CD4-positive, alpha-beta T cell treated with Interleukin-2 at 100 ng/mL for 4 hours (primary cell): ENCODE measurements around the gene NCEH1.
"Not testable (repeated sequence)": the region's sequence is repeated elsewhere in the genome, so short reads cannot be mapped to it uniquely, and the experiment has no call there.

ENCODE experiments used
- DNase-seq: peaks from one replicate; pipeline ENCODE4 v3.0.0-alpha.2; 2020; ENCODE audit warnings: low spot score

The NCEH1 gene

GRCh38 chr3:172613845-172614244 is 97.0 kb downstream of the NCEH1 start:
- DNase-seq = no peak

DNA sequence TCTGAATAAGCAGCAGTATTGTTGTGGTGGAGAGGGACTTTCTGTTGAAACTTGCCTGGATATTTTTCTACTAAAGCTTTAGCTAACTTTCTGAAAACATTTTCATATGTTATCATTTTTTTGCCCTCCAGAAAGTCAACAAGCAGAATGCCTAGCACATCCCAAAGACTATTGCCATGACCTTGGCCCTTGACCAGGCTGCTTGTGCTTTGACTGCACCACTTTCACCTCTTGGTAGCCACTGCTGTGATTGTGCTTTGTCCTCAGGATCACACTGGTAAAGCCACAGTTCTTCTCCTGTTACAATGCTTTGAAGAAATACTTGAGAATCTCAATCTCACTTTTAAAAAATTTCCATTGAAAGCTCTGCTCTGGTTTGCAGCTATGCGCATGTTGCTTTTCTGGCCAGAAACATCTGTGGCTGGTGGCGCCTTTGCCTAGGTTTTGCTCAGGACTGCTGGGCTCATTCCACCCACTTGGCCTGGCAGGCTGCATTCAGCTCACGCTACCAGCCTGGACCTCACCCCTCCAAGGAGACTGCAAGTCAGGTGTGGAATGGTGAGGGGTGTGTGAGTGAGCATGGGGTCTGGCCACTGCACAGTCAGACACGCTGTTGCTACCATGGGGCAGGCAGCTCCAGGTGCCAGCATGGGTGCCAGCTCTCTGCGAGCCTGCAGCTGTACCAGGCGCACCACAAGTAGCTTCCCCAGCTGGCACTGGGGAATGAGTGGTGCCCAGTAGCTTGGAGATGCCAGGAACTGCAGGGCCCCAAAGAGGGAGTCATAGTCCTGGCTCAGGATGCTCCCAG is 97.8 kb downstream of the NCEH1 start:
- no peak for DNase-seq

DNA sequence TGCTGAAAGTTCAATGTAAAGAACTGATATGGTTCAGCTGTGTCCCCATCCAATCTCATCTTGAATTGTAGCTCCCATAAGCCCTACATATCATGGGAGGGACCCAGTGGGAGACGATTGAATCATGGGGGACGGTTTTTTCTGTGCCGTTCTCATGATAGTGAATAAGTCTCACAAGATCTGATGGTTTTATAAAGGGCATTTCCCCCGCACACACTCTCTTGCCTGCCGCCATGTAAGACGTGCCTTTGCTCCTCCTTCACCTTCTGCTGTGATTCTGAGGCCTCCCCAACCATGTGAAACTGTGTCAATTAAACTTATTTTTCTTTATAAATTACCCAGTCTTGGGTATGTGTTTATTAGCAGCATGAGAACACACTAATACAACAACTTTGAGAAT is 101.1 kb downstream of the NCEH1 start:
- no peak for DNase-seq

- no peak for DNase-seq
Measured at GRCh38 chr3:172608575-172608974, 102.3 kb downstream of the NCEH1 start.

- DNase-seq = peak; percentile 19
Measured at GRCh38 chr3:172607305-172608121, 103.4 kb downstream of the NCEH1 start.

GRCh38 chr3:172606021-172606420 is 104.8 kb downstream of the NCEH1 start:
- DNase-seq = no peak

- no peak for DNase-seq
Measured at GRCh38 chr3:172604895-172605646, 105.8 kb downstream of the NCEH1 start.

GRCh38 chr3:172601066-172601832 is 109.6 kb downstream of the NCEH1 start:
- DNase-seq = no peak

DNA sequence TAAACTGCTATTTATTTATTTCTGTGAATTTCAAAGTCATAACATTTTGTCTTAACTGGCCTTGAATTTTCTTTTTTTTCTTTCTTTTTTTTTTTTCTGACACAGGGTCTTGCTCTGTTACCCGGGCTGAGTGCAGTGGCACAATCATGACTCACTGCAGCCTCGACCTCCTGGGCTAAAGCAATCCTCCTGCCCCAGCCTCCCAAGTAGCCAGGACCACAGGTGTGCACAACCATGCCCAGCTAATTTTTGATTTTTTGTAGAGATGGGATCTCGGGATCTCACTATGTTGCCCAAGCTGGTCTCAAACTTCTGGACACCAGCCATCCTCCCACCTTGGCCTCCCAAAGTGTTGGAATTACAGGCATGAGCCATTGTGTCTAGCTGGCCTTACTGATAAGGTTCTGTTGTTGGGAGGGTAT is 110.2 kb downstream of the NCEH1 start:
- DNase-seq = no peak

GRCh38 chr3:172598904-172599303 is 112.0 kb downstream of the NCEH1 start:
- DNase-seq = no peak

GRCh38 chr3:172596394-172596706 is 114.5 kb downstream of the NCEH1 start:
- no peak for DNase-seq

DNA sequence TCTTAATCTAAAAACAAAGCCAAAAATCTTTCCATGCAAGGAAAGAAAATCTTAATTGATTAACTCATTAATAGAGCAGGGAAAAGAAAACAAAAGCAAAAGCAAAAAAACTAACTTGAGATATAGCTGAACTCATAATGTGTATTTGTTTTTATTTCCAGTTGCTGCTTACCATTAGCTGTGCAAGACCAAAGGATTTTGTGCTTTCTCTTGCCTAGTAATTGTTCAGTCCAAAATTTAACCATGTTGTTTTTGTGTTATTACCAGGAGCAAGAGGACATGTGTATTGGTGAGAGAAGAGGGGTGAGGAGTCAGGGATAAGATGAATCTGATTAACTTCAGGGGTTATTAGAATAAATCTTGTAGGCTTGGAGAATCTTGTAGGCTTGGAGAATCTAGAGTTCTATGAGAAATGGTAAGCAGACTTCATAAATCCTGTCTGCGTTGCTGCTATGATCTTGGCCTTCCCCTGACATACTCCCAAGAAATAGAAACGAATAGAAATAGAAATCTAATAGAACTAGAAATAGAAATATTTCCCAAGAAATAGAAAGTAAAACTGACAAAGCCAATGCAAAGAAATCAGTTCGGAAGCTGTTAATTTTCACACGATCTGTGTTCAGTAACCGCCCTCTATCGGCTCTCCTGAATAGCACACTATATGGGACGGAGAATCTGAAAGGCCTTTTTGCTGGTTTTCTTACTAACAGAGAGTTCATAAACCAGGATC is 115.0 kb downstream of the NCEH1 start:
- peak; percentile 79 for DNase-seq

- DNase-seq = not testable (repeated sequence)
Measured at GRCh38 chr3:172594900-172595663, 115.8 kb downstream of the NCEH1 start.

- no peak for DNase-seq
Measured at GRCh38 chr3:172592898-172593669, 117.8 kb downstream of the NCEH1 start.

DNA sequence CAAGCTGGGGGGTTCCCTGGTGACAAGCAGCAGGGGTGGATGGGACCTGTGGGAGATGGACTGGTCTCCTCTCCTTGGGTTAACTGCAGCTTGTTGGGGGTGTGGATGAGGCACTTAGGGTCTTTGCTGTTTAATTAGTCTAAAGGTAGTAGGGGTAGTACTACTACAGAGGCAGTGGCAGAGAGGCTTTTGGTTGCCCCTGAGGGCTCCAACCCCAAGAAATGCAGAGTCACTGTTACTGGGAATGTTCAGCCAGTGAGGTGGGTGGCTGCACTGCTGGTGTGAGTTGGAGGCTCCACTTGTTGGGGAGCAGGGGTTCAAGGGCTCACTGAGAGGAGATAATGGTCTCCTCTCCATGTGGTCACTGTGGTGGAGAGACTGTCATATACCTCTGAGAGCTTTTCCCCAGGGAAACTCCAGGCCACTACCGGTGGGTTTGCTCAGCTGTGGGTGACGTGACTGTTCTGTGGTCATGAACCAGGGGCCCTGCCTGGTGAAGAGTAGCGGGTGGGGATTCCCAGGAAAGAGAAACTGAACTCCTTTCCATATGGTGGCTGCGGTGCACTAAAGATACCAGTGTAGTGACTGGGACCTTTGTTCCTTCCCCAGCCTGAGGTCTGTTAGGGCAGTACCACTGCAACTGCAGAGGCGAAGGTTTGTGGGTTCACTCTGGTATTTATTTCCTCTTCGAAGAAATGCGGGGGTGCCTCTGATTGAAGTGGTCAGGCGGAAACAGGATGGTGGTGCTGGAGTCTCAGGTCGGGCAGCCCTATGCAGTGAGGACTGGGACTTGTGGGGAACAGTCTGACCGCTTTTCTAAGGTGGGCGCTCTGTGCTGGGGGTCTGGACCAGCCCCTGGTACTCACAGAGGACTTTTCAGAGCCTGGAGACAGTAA is 118.7 kb downstream of the NCEH1 start:
- DNase-seq = peak; percentile 81

DNA sequence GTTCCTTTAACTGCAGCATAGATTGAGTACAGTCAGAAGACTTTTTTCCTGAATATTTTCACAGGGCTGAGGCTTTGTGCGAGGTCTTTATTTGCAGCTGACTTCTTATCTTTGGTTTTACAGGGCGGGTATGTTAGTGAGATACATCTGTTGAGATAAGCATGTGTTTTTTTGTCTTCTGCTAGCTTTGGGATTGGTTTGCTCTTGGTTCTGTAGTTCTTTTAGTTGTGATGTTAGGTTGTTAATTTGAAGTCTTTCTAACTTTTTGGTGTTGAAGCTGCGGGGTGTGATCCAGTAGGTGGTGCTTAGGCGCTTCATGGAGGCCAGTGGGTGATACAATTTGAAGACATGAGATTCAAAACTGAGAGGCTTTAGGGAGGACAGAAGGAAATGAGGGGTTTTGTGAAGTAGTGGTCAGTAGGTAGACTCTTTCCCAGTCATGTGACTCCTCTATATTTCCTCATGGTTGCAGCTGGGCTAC is 119.7 kb downstream of the NCEH1 start:
- DNase-seq = no peak

DNA sequence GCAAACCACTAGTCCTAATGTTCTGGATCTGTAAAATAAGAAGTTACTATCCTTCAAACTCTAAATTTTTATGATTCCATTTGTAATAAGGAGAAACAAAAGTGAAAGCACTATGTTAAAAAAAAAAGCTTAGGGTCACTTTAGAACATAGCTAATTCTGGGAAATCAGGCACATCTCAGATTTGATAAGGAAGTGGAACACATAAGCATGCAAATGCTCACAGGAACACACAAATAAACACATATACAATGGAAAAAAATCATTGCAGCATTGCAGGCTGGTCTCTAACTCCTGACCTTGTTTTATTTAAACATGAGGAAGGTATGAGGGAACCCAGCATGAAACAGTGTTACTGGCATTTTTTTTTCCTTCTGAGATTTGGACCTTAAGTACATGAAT is 124.4 kb downstream of the NCEH1 start:
- no peak for DNase-seq

GRCh38 chr3:172585954-172586353 is 124.9 kb downstream of the NCEH1 start:
- no peak for DNase-seq
